K562 (cell line): ENCODE data around the gene PHACTR3. TPM values are rescaled to one million over a fixed set of nuclear protein-coding genes. Genes with fewer than 3 reads are reported as not detected.

Source experiments
- ATAC-seq: fragments of 200-7000 bp; cut with Tn5 transposase; 3 replicates; pipeline ENCODE4 v1.9.1; 2020; ENCODE audit warnings: moderate library complexity
- BruUV-seq: library from RNA; stranded (reverse); fragments of 400-500 nt; replicated peaks from 2 replicates; lab custom pipeline; 2021; lab: Mats Ljungman, UMichigan
- CTCF ChIA-PET: fragments of 300-600 bp; formaldehyde crosslinking; extraction: SDS; loops from one replicate; lab custom pipeline; 2021; ENCODE audit warnings: low intra/inter-chr PET ratio; lab: Yijun Ruan, JAX
- POLR2A ChIA-PET: fragments of 300-600, 350-650 bp; sonication (Branson Sonifier 250); formaldehyde crosslinking; extraction: SDS; loops from one replicate; lab custom pipeline; 2021; ENCODE audit warnings: antibody characterized with exemption, inconsistent platforms; lab: Yijun Ruan, JAX
- DNase-seq, 4 experiments: peaks; one replicate each; pipeline versions ENCODE4 v3.0.0 to v3.0.0-alpha.2; 2011 to 2018; ENCODE audit warnings: low spot score in 3 of 4, mixed read lengths in 3 of 4; ENCODE audit errors: extremely low read depth in 1 of 4
- FAIRE-seq: peaks from 2 replicates; lab custom pipeline; 2011; peaks lifted over from hg19 to GRCh38; lab: Jason Lieb, UNC
- H2AFZ ChIP-seq: 2 replicates; pipeline ENCODE4 v1.6.0; 2011; ENCODE audit warnings: low read depth, low read length, control low read depth, inconsistent platforms
- H3K27ac ChIP-seq: fragments of 200-600 bp; 3 replicates; pipeline ENCODE4 v1.8.0; 2011; ENCODE audit warnings: low read depth, mild to moderate bottlenecking, control low read depth, inconsistent platforms, low read length, moderate library complexity, mixed read lengths; ENCODE audit errors: extremely low read depth
- H3K27me3 ChIP-seq, 2 experiments: fragments of 300-600 bp in 1 of 2; 2 replicates in 1 of 2; 3 replicates in 1 of 2; pipeline versions ENCODE4 v1.6.0 to v1.8.0; 2011; ENCODE audit warnings: inconsistent platforms in 2 of 2, low read length in 2 of 2, mild to moderate bottlenecking in 1 of 2, mixed read lengths in 1 of 2, moderate library complexity in 1 of 2; ENCODE audit not compliant: control insufficient read depth in 2 of 2, insufficient read depth in 2 of 2
- H3K36me3 ChIP-seq: fragments of 300-600 bp; 3 replicates; pipeline ENCODE4 v1.8.0; 2011; ENCODE audit warnings: mild to moderate bottlenecking, low read length, inconsistent platforms; ENCODE audit not compliant: control insufficient read depth, insufficient read depth
- H3K4me1 ChIP-seq, 2 experiments: fragments of 200-600 bp in 1 of 2; replicated peaks in 1 of 2; 2 replicates in 1 of 2; 3 replicates in 1 of 2; pipeline versions ENCODE4 v1.5.1 to v1.8.0; 2011; ENCODE audit warnings: inconsistent platforms in 2 of 2, low read length in 2 of 2, mild to moderate bottlenecking in 1 of 2, mixed read lengths in 1 of 2, moderate library complexity in 1 of 2; ENCODE audit not compliant: control insufficient read depth in 2 of 2, insufficient read depth in 2 of 2
- H3K4me2 ChIP-seq: 2 replicates; pipeline ENCODE4 v1.6.1; 2011; ENCODE audit warnings: low read length, control low read depth, inconsistent platforms, mixed read lengths; ENCODE audit not compliant: insufficient read depth
- H3K4me3 ChIP-seq: fragments of 200-600 bp; sonication (generic), shearing (Covaris generic); 2 replicates; pipeline ENCODE4 v1.5.1; 2016; ENCODE audit warnings: control low read depth, inconsistent platforms
- H3K79me2 ChIP-seq: fragments of 200-600 bp; 3 replicates; pipeline ENCODE4 v1.8.0; 2011; ENCODE audit warnings: low read length, inconsistent platforms; ENCODE audit not compliant: control insufficient read depth, insufficient read depth
- H3K9ac ChIP-seq, 2 experiments: 2 replicates each; pipeline versions ENCODE4 v1.6.0 to v1.6.1; 2011; ENCODE audit warnings: low read depth in 2 of 2, low read length in 2 of 2, control low read depth in 1 of 2, inconsistent platforms in 1 of 2, mild to moderate bottlenecking in 1 of 2, mixed read lengths in 1 of 2; ENCODE audit not compliant: insufficient read depth in 1 of 2
- H3K9me1 ChIP-seq: one replicate; pipeline ENCODE4 v1.6.0; 2011; ENCODE audit warnings: inconsistent platforms, mild to moderate bottlenecking, low read length, moderate library complexity; ENCODE audit not compliant: control insufficient read depth, insufficient read depth
- H3K9me3 ChIP-seq: replicated peaks from 2 replicates; pipeline ENCODE4 v1.5.1; 2011; ENCODE audit warnings: low read depth, low read length, inconsistent platforms; ENCODE audit not compliant: control insufficient read depth, insufficient read depth
- H4K20me1 ChIP-seq: replicated peaks from 2 replicates; pipeline ENCODE4 v1.6.1; 2011; ENCODE audit warnings: low read length, inconsistent platforms, mixed read lengths; ENCODE audit not compliant: control insufficient read depth, insufficient read depth
- CEBPB ChIP-seq: fragments of 450-650 bp; IDR thresholded peaks from 2 replicates; pipeline ENCODE4 v1.6.1; 2016; ENCODE audit warnings: missing genetic modification characterization, missing compliant biosample characterization
- KLF16 ChIP-seq: IDR thresholded peaks from 2 replicates; pipeline ENCODE4 v1.6.1; 2016; ENCODE audit warnings: antibody characterized with exemption
- RBM22 ChIP-seq: fragments of 200-400 bp; formaldehyde crosslinking; IDR thresholded peaks from 2 replicates; pipeline ENCODE4 v1.6.1; 2018; ENCODE audit warnings: low read length, low read depth; ENCODE audit not compliant: poor library complexity, severe bottlenecking
- THRAP3 ChIP-seq: fragments of 450-650 bp; IDR thresholded peaks from 2 replicates; pipeline ENCODE4 v1.6.1; 2016; ENCODE audit warnings: mild to moderate bottlenecking, inconsistent platforms, borderline replicate concordance
- WHSC1 ChIP-seq: IDR thresholded peaks from one replicate; pipeline ENCODE4 v1.6.1; 2012; ENCODE audit warnings: low read length, control low read depth, inconsistent platforms
- XRCC4 ChIP-seq: IDR thresholded peaks from one replicate; pipeline ENCODE4 v1.6.1; 2011; ENCODE audit not compliant: insufficient read depth, insufficient read length; ENCODE audit errors: extremely low read depth
- ZC3H4 ChIP-seq: sonication (generic); formaldehyde crosslinking; IDR thresholded peaks from 2 replicates; pipeline ENCODE4 v1.9.0; 2021; ENCODE audit warnings: missing genetic modification reagents, borderline replicate concordance
- WGBS: fragments of 100-300 bp; shearing (Covaris generic); methylation state at CpG from one replicate; pipeline ENCODE4 v1.1.6; 2016; ENCODE audit warnings: low coverage, mixed read lengths; ENCODE audit not compliant: insufficient coverage; ENCODE audit errors: missing lambda C conversion rate; 5-methylcytosine and 5-hydroxymethylcytosine counted together
- in situ Hi-C: fragments of 300-500 bp; cut with MboI; formaldehyde crosslinking; loops from 4 replicates; pipeline ENCODE4 v1.15.0; 2018; ENCODE audit warnings: inconsistent platforms, mixed read lengths
- intact Hi-C: fragments of 100-400 bp; cut with micrococcal nuclease; formaldehyde crosslinking; loops from 2 replicates; pipeline ENCODE4 v1.14.2; 2022
- polyA plus RNA-seq, 8 experiments: library from polyadenylated mRNA; depleted of rRNA in 4 of 8; stranded (reverse) in 5 of 8; unstranded in 3 of 8; fragments of >200 nt; fragmentation: Nextera tagmentation in 2 of 8; fragmentation: Illumina TruSeq in 1 of 8; extraction: Ambion mirVana in 2 of 8; extraction: Trizol in 1 of 8; gene quantifications; 2 replicates each; pipeline versions ENCODE4 v1.2.1 to v1.2.3, GENCODE V29; 2011 to 2014; ENCODE audit warnings: inconsistent platforms in 1 of 8, missing spikeins in 1 of 8
- total RNA-seq, 7 experiments: library from RNA; depleted of rRNA in 6 of 7; stranded (reverse); fragments of >200 nt in 6 of 7; fragmentation: Illumina TruSeq in 2 of 7; extraction: Trizol in 2 of 7; gene quantifications; 2 replicates each; pipeline versions ENCODE4 v1.2.1 to v1.2.3, GENCODE V29; 2011 to 2021; ENCODE audit warnings: low replicate concordance in 1 of 7

Gene PHACTR3
- total and polyA plus RNA-seq, 9 of the 15 experiments (the other 6 are each of a cell fraction or from before 2014, with no cell fraction given), result not detected

- no peaks in the 10 kb centered on the region for H3K36me3 ChIP-seq
- no peaks in the 10 kb centered on the region for H3K4me1 ChIP-seq
- no TSS peak for BruUV-seq
- TF ChIP-seq XRCC4, result no peak
- no peak for TF ChIP-seq RBM22
- TF ChIP-seq CEBPB, result no peak
- no peak for TF ChIP-seq WHSC1
- no peak for TF ChIP-seq THRAP3
- TF ChIP-seq ZC3H4 (CRISPR knock-in tag), result no peak
- no peak for TF ChIP-seq KLF16
- H3K27ac ChIP-seq, result no peak overlapping the region
- H3K9me1 ChIP-seq, result no peaks in the 10 kb centered on the region
- no peaks in the 10 kb centered on the region for H3K9me3 ChIP-seq
- no peak overlapping the region for H3K4me3 ChIP-seq
- intact Hi-C loops (no loop called here), in situ Hi-C loops (no loop called here)
- no peak overlapping the region for H3K9ac ChIP-seq
- DNase-seq (no peak), ATAC-seq (no peak), FAIRE-seq (no peak)
- H3K79me2 ChIP-seq, result no peaks in the 10 kb centered on the region
- H2AFZ ChIP-seq, result no peak overlapping the region
- no peaks in the 10 kb centered on the region for H4K20me1 ChIP-seq
- ChIA-PET POLR2A (no interaction called here), CTCF (no interaction called here)
- peaks cover 0 to 13% of the 10 kb centered on the region in 2 experiments; a peak in 3 of 5 replicates for H3K27me3 ChIP-seq
- WGBS, result 1% methylated on average over 16 of the region's 16 CpGs
- H3K4me2 ChIP-seq, result no peak overlapping the region
These were observed 67.5 kb downstream of the PHACTR3 start for GRCh38 chr20:59671661-59672471.
